NB4 (cell line): ENCODE measurements around the gene TNFRSF8.

Source experiments
- CTCF ChIP-seq: IDR thresholded peaks from one replicate; pipeline ENCODE4 v1.5.1; 2012; ENCODE audit warnings: low read depth, low read length
- MYC ChIP-seq: IDR thresholded peaks from 2 replicates; pipeline ENCODE4 v1.6.1; 2011; ENCODE audit warnings: low read depth, low read length
- POLR2A ChIP-seq: IDR thresholded peaks from 2 replicates; pipeline ENCODE4 v1.6.1; 2011; ENCODE audit warnings: mild to moderate bottlenecking; ENCODE audit not compliant: insufficient read length; ENCODE audit errors: extremely low read depth

GRCh38 chr1:12132078-12132477 lies 69.0 kb downstream of the TNFRSF8 start:
- TF ChIP-seq POLR2A (no peak), CTCF (no peak), MYC (no peak)
